HG02943 (cell line): Measurements from ENCODE around the gene MR1.

Experiments
- ATAC-seq: cut with Tn5 transposase; IDR thresholded peaks from one replicate; pipeline ENCODE4 v1.9.1; 2021; ENCODE audit warnings: mild to moderate bottlenecking, low read depth, moderate library complexity; ENCODE audit not compliant: unreplicated experiment

MR1 gene

DNA sequence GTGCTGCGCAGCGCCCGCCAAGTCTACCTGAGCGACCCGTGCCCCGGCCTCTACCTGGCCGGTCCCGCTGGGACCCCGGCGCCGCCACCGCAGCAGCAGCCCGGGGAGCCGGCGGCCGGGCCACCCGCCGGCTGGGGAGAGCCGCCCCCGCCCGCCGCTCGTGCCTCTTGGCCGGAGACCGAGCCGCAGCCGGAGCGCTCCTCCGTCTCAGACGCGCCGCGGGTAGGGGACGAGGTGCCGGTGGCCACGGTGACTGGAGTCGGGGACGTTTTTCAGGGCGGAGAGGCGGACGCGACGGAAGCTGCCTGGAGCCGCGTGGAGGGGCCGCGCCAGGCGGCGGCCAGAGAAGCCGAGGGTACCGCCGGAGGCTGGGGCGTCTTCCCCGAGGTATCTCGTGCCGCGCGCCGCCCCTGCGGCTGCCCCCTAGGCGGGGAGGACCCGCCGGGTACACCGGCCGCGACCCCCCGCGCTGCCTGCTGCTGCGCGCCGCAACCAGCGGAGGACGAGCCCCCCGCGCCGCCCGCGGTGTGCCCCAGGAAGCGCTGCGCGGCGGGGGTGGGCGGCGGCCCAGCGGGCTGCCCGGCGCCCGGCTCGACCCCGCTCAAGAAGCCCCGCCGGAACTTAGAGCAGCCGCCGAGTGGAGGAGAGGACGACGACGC lies 55.4 kb downstream of the MR1 start:
- peak; percentile 8 for ATAC-seq

DNA sequence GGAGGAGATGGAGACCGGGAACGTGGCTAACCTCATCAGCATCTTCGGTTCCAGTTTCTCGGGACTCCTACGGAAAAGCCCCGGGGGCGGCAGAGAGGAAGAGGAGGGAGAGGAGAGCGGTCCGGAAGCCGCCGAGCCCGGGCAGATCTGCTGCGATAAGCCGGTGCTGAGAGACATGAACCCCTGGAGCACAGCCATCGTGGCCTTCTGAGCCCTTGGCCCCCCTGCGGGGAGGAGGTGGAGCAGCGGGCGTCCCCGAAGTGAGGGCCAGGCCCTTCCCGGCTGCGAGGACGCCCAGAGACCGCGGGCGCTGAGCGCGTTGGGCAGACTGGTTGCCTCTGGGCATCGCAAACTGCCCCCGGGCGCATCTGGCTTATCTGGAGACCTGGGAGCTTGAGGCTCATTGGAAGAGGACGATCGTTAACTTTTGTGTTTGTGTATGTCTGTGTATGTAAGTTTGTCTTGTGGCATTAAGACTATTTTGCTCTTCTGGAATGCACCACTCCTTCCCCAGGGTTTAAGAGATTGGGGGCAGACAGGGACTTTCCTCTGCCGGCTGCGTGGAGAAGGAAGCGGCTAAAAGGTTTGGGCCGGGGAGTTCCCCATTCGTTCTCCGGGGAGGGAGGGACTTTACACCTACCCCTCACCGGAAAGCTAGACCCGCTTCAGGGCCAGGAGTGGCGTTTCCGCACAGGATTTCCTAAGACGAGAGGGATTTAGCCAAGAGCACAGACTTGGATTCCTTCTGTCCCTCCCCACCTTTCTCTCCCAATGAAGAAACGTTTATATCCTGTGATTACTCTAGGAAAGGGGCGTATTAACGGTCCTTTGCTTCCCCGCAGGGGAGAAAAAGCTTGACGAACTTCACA lies 56.1 kb downstream of the MR1 start:
- ATAC-seq = peak; percentile 33

- ATAC-seq = no peak
These were observed 56.9 kb downstream of the MR1 start for GRCh38 chr1:181090641-181091126.

DNA sequence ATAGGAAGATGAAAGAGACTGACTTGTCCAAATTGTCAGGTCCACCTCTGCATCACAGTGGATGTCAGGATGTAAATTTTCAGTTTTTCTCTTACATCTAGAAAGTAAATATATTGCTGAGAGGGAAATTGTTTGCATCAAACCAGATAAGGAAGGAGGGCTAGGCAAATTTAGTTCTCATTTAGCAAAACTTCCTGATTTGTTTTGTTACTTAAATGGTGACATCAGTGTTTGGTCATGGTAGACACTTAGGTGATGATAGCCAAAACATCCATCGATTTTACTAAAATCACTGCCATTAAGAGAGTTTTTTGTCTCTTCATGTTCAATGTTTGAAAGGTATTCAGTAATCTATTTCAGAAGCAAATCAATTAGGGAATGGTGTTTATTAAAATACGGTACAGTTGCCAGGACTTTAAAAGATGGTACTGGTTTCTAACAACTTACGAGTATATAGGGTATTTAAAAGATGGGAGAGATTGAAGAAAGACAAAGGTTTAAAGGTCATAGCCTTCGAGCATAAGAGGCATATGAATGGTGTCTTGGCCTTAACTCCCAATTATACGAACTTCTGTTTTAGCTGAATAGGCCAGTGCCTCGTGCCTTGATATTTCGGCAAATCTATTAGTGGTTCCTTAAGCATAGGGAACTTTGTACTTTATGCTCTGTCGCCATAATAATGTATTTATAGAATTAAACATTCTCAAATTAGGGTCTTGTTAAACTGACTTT lies 57.7 kb downstream of the MR1 start:
- no peak for ATAC-seq

DNA sequence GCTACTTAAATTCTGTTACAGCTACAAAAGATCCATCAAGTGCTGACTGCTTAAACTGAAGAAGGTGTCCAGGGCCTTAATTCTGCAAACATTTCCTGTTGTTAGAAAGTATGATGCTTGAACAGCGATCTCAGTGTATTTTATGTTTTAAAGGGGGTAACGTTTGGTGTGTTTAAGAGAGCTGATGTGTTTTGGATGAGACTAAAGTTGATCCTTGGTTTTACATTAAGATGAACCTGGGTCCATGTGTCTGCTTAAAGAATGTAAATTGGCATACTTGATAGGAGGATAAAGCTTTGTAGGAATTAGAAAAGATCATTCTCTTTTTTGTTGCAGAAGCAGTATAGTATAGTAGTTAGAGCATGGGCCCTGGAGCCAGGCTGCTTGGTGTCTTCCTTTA lies 58.3 kb downstream of the MR1 start:
- ATAC-seq = no peak

DNA sequence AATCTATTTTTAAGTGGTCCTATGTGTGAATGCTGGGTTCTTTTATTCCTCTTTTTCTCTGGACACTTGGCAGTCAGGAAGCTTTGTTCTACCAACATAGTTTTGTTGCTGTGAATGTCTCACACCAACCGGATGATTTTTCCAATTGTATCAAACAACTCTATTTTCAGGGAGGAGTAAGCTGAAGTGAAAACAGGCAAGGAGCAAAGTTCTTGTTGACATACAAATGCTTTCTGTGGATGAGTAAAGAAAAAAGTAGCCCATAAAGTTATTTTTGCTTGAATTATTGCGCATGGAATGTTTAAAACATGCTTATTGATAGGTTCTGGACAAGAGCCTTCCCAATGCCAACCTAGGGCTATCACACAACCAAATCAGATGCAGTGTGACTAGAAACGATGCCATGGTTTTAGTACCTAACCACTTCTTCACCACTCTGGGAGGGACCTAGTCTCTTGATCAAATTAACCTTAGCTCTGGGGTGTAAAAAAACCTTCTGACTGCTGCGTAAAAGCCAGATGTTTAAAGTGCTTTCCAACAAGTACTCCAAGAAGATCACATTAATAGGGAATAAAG lies 59.2 kb downstream of the MR1 start:
- ATAC-seq = no peak

GRCh38 chr1:181094416-181095212 lies 60.8 kb downstream of the MR1 start:
- ATAC-seq = no peak

- ATAC-seq = no peak
These were observed 61.5 kb downstream of the MR1 start for GRCh38 chr1:181095260-181095659.

- ATAC-seq = no peak
These were observed 62.0 kb downstream of the MR1 start for GRCh38 chr1:181095763-181096184.

DNA sequence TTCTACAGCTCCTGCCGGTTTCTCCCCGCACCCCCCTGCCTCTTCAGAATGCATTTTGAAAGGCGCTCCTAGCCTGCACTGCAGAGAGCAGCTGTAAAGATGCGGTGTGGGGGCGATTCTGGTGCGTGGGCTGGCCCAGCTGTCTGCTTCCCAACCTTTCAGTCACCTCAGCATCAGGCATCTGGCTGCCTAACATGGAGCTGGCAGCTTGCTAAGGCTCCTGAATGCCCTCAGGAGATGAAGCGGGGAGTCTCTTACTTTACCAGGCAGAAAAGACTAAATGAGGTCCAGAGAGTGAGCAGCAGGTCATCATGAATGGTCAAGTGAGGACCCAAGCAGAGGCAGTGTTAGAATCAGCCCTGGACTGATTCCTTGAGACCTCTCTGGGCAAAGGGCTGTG lies 63.5 kb downstream of the MR1 start:
- ATAC-seq = no peak

- ATAC-seq = peak; percentile 43
These were observed 65.6 kb downstream of the MR1 start for GRCh38 chr1:181099152-181100014.

GRCh38 chr1:181100015-181100905 lies 66.5 kb downstream of the MR1 start:
- ATAC-seq = no peak

DNA sequence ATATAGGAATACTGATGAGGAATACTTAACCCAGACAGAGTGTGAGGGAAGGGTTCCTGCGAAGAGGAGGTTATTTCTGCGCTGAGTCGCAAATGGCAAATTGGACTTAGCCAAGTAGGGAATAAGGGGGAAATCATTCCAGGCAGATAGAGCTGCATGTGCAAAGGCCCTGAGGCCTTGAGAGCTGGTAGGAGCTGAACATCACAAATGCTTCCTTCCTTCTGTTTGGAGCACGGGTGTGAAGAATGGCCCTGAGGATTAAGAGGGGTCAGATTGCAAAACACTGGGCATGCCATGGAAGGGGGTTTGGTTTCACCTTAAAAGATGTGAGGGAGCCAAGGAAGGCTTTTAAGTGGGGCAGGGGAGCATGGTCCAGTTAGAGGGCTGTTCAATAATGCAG lies 67.2 kb downstream of the MR1 start:
- no peak for ATAC-seq

DNA sequence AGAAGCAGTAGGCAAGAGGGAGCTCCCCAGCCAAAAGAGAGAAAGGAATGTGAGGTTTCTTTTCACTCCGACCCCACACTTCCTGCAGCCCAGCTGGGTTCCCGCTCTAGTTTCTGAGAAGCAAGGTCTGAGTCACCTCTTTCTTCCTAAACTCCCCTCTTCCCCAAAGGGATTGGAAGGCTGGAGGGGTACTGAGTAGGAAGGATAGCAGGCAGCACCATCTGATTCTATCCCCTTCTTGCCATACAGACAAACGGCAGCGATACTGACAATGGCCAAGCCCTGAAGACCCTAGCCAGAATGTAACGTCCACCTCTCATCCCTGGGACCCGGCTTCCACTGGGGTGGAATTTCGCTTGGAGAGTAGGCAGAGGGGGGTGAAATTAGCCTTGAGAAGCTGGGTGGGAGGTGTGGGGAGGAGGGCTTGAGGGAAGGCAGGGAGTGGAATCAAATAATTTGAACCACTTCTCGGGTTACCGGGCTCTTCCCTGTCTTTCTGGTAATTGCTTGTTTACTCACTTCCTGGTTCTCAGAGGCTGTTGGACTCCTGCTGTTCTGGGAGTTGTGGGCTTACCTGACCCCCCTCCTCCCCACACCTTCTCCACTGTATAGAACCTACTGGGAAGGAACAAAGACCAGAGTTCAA lies 67.9 kb downstream of the MR1 start:
- no peak for ATAC-seq

GRCh38 chr1:181102841-181103240 lies 69.1 kb downstream of the MR1 start:
- no peak for ATAC-seq

DNA sequence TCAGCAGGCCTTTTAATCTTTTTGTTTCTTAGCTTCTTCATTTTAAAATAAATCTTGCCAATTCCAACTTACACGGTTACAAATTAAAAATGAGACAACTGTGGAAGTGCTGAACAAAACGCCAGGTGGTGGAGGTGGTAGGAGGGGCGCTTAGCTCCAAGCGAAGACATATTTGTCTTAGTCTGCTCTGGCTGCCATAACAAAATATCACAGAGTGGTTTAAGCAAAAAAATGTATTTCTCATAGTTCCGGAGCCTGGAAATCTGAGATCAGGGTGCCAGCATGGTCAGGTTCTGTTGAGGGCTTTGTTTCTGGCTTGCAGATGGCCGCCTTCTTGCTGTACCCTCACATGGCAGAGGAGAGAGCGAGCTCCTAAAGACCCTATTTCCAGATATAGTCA lies 69.6 kb downstream of the MR1 start:
- no peak for ATAC-seq

GRCh38 chr1:181104042-181104789 lies 70.4 kb downstream of the MR1 start:
- no peak for ATAC-seq
